Cardiac fibroblast (primary cell): Measurements from ENCODE around the gene FHOD3.
A peak's percentile ranks its signal among the peaks of the same experiment; 100 is the strongest.

Source experiments
- DNase-seq, 2 donors: peaks; one replicate each; pipeline versions ENCODE4 v3.0.0 to v3.0.0-alpha.2; 2010; ENCODE audit warnings: low read depth in 2 of 2
- H3K4me3 ChIP-seq, 2 donors: replicated peaks in 1 of 2; 1 replicate in 1 of 2; 2 replicates in 1 of 2; pipeline ENCODE4 v1.5.1; 2011; ENCODE audit warnings: low read depth in 2 of 2, low read length in 2 of 2, mild to moderate bottlenecking in 2 of 2, moderate library complexity in 1 of 2
- CTCF ChIP-seq: IDR thresholded peaks from one replicate; pipeline ENCODE4 v1.5.1; 2011; ENCODE audit warnings: low read depth, mild to moderate bottlenecking, low read length, inconsistent platforms

The FHOD3 gene

GRCh38 chr18:36518839-36519238, 221.3 kb downstream of the FHOD3 start:
- no peak for TF ChIP-seq CTCF
- no peak overlapping the region for H3K4me3 ChIP-seq
- DNase-seq = no peak

- no peak for TF ChIP-seq CTCF
- DNase-seq = peak; percentile 28 to 36
- H3K4me3 ChIP-seq = no peak overlapping the region
Observed at GRCh38 chr18:36519358-36519757, 221.8 kb downstream of the FHOD3 start.

- DNase-seq = no peak
- no peak overlapping the region for H3K4me3 ChIP-seq
- TF ChIP-seq CTCF = no peak
Observed at GRCh38 chr18:36522509-36522908, 225.0 kb downstream of the FHOD3 start.

GRCh38 chr18:36525913-36526312, 228.4 kb downstream of the FHOD3 start:
- no peak for DNase-seq
- no peak for TF ChIP-seq CTCF
- H3K4me3 ChIP-seq = no peak overlapping the region

GRCh38 chr18:36526611-36527010, 229.1 kb downstream of the FHOD3 start:
- no peak for TF ChIP-seq CTCF
- DNase-seq = no peak
- H3K4me3 ChIP-seq = no peak overlapping the region

- TF ChIP-seq CTCF = no peak
- no peak overlapping the region for H3K4me3 ChIP-seq
- no peak for DNase-seq
Observed at GRCh38 chr18:36527051-36527450, 229.5 kb downstream of the FHOD3 start.

- no peak for DNase-seq
- no peak for TF ChIP-seq CTCF
Observed at GRCh38 chr18:36527740-36528455, 230.4 kb downstream of the FHOD3 start.

More at GRCh38 chr18:36527740-36528455, 230.4 kb downstream of the FHOD3 start:
- H3K4me3 ChIP-seq = no peak overlapping the region
